IMR-90 (cell line): ENCODE results near the gene PTPRG. TPM values are rescaled to one million over a fixed set of nuclear protein-coding genes. Genes with fewer than 3 reads are reported as not detected.

Source experiments
- ATAC-seq: fragments of 200-7000 bp; cut with Tn5 transposase; 2 replicates; pipeline ENCODE4 v1.9.1; 2020; ENCODE audit warnings: low read depth, mild to moderate bottlenecking, moderate library complexity
- BruUV-seq: library from RNA; stranded (reverse); fragments of 400-500 nt; replicated peaks from 2 replicates; lab custom pipeline; 2021; lab: Mats Ljungman, UMichigan
- CTCF ChIA-PET: fragments of 300-600 bp; formaldehyde crosslinking; extraction: SDS; loops from one replicate; lab custom pipeline; 2021; ENCODE audit warnings: antibody characterized with exemption; lab: Yijun Ruan, JAX
- POLR2A ChIA-PET: fragments of 300-600 bp; sonication (Branson Sonifier 250); formaldehyde crosslinking; loops from one replicate; lab custom pipeline; 2022; ENCODE audit warnings: antibody characterized with exemption; ENCODE audit not compliant: unreplicated experiment; lab: Charles Lee
- DNase-seq: peaks from one replicate; pipeline ENCODE4 v3.0.0; 2013
- H2AFZ ChIP-seq: replicated peaks from 2 replicates; pipeline ENCODE3; 2013; ENCODE audit warnings: low read length, mild to moderate bottlenecking; ENCODE audit not compliant: poor library complexity
- H2AK5ac ChIP-seq: 2 replicates; pipeline ENCODE4 v1.6.1; 2013; ENCODE audit warnings: low read depth, low read length, inconsistent platforms
- H2AK9ac ChIP-seq: replicated peaks from 2 replicates; pipeline ENCODE3; 2013; ENCODE audit warnings: mild to moderate bottlenecking, low read depth, low read length, moderate library complexity; ENCODE audit not compliant: poor library complexity
- H2BK120ac ChIP-seq: 2 replicates; pipeline ENCODE4 v1.6.1; 2013; ENCODE audit warnings: low read depth, low read length, inconsistent platforms
- H2BK15ac ChIP-seq: 3 replicates; pipeline ENCODE4 v1.6.1; 2013; ENCODE audit warnings: low read depth, low read length, inconsistent platforms
- H2BK20ac ChIP-seq: 2 replicates; pipeline ENCODE4 v1.6.1; 2013; ENCODE audit warnings: low read depth, mild to moderate bottlenecking, inconsistent platforms, low read length, moderate library complexity
- H2BK5ac ChIP-seq: 2 replicates; pipeline ENCODE4 v1.6.1; 2013; ENCODE audit warnings: mild to moderate bottlenecking, low read depth, low read length, inconsistent platforms; ENCODE audit not compliant: poor library complexity, severe bottlenecking
- H3K14ac ChIP-seq: replicated peaks from 2 replicates; pipeline ENCODE4 v1.6.1; 2013; ENCODE audit warnings: low read depth, low read length, inconsistent platforms
- H3K18ac ChIP-seq: 2 replicates; pipeline ENCODE4 v1.6.1; 2013; ENCODE audit warnings: low read depth, low read length, control low read depth
- H3K23ac ChIP-seq: 2 replicates; pipeline ENCODE4 v1.6.1; 2013; ENCODE audit warnings: low read depth, low read length, inconsistent platforms
- H3K27ac ChIP-seq: 2 replicates; pipeline ENCODE4 v1.5.1; 2013; ENCODE audit warnings: mild to moderate bottlenecking, control low read depth, low read length; ENCODE audit not compliant: insufficient read depth
- H3K27me3 ChIP-seq: 2 replicates; pipeline ENCODE4 v1.6.1; 2013; ENCODE audit warnings: low read length; ENCODE audit not compliant: control insufficient read depth, insufficient read depth
- H3K36me3 ChIP-seq: 2 replicates; pipeline ENCODE4 v1.6.1; 2013; ENCODE audit warnings: low read length, mixed read lengths; ENCODE audit not compliant: control insufficient read depth, insufficient read depth
- H3K4ac ChIP-seq: 2 replicates; pipeline ENCODE4 v1.6.1; 2013; ENCODE audit warnings: low read depth, low read length, inconsistent platforms
- H3K4me1 ChIP-seq: 2 replicates; pipeline ENCODE4 v1.6.1; 2013; ENCODE audit warnings: low read length, mixed read lengths; ENCODE audit not compliant: control insufficient read depth, insufficient read depth
- H3K4me2 ChIP-seq: 2 replicates; pipeline ENCODE4 v1.6.1; 2013; ENCODE audit warnings: low read depth, mild to moderate bottlenecking, control low read depth, low read length, moderate library complexity
- H3K4me3 ChIP-seq: 2 replicates; pipeline ENCODE4 v1.5.1; 2013; ENCODE audit warnings: low read depth, mild to moderate bottlenecking, control low read depth, low read length, moderate library complexity; ENCODE audit not compliant: insufficient read depth
- H3K56ac ChIP-seq: 2 replicates; pipeline ENCODE4 v1.6.1; 2013; ENCODE audit warnings: low read length, inconsistent platforms; ENCODE audit not compliant: insufficient read depth; ENCODE audit errors: extremely low read depth
- H3K79me1 ChIP-seq, 2 experiments: 2 replicates each; pipeline ENCODE4 v1.6.1; 2013; ENCODE audit warnings: low read length in 2 of 2, inconsistent platforms in 1 of 2, low read depth in 1 of 2
- H3K9ac ChIP-seq: 2 replicates; pipeline ENCODE4 v1.6.1; 2013; ENCODE audit warnings: low read depth, low read length, control low read depth
- H3K9me1 ChIP-seq: 2 replicates; pipeline ENCODE4 v1.6.1; 2013; ENCODE audit warnings: low read length, inconsistent platforms; ENCODE audit not compliant: insufficient read depth
- H3K9me3 ChIP-seq: 2 replicates; pipeline ENCODE4 v1.6.1; 2013; ENCODE audit warnings: low read length; ENCODE audit not compliant: control insufficient read depth, insufficient read depth
- H4K20me1 ChIP-seq: 2 replicates; pipeline ENCODE4 v1.6.1; 2013; ENCODE audit warnings: low read length, inconsistent platforms; ENCODE audit not compliant: insufficient read depth
- H4K5ac ChIP-seq: 2 replicates; pipeline ENCODE4 v1.6.1; 2013; ENCODE audit warnings: mild to moderate bottlenecking, low read depth, low read length, control low read depth
- H4K8ac ChIP-seq, 2 experiments: 2 replicates each; pipeline ENCODE4 v1.6.1; 2013; ENCODE audit warnings: low read depth in 2 of 2, low read length in 2 of 2, control low read depth in 1 of 2, inconsistent platforms in 1 of 2
- H4K91ac ChIP-seq: 2 replicates; pipeline ENCODE4 v1.6.1; 2013; ENCODE audit warnings: low read depth, low read length, inconsistent platforms; ENCODE audit not compliant: insufficient read depth
- BHLHE40 ChIP-seq: fragments of 150-350 bp; IDR thresholded peaks from 2 replicates; pipeline ENCODE4 v1.6.1; 2016; ENCODE audit warnings: mild to moderate bottlenecking, low read depth, low read length
- CHD1 ChIP-seq: IDR thresholded peaks from 2 replicates; pipeline ENCODE4 v1.6.1; 2012; ENCODE audit warnings: low read depth, low read length, improper control_type of control experiment
- FOS ChIP-seq: fragments of 150-350 bp; IDR thresholded peaks from 2 replicates; pipeline ENCODE4 v1.6.1; 2016; ENCODE audit warnings: low read depth, low read length
- MAFK ChIP-seq: IDR thresholded peaks from 2 replicates; pipeline ENCODE4 v1.6.1; 2012; ENCODE audit warnings: low read depth, low read length, improper control_type of control experiment
- MAZ ChIP-seq: IDR thresholded peaks from 2 replicates; pipeline ENCODE4 v1.6.1; 2012; ENCODE audit warnings: low read depth, mild to moderate bottlenecking, low read length, improper control_type of control experiment, moderate library complexity, borderline replicate concordance
- MXI1 ChIP-seq: IDR thresholded peaks from 2 replicates; pipeline ENCODE4 v1.6.1; 2012; ENCODE audit warnings: low read depth, mild to moderate bottlenecking, low read length, moderate library complexity, borderline replicate concordance
- POLR2A ChIP-seq: IDR thresholded peaks from 2 replicates; pipeline ENCODE4 v1.6.1; 2012; ENCODE audit warnings: mild to moderate bottlenecking, low read depth, low read length
- RAD21 ChIP-seq: IDR thresholded peaks from 2 replicates; pipeline ENCODE4 v1.6.1; 2012; ENCODE audit warnings: low read length, improper control_type of control experiment
- WGBS, 2 experiments: methylation state at CpG; one replicate each; pipeline versions ENCODE4 v1.1.5 to v1.1.7; 2013; ENCODE audit warnings: missing lambda C conversion rate in 2 of 2; ENCODE audit not compliant: insufficient read length in 1 of 2; ENCODE audit errors: extremely low coverage in 2 of 2; 5-methylcytosine and 5-hydroxymethylcytosine counted together
- dilution Hi-C: fragments of 300-500 bp; cut with HindIII; formaldehyde crosslinking; loops from one replicate; pipeline ENCODE4 v1.14.3; 2018; ENCODE audit warnings: low sequenced_read_pairs; ENCODE audit not compliant: unreplicated experiment
- in situ Hi-C: fragments of 300-500 bp; cut with MboI; formaldehyde crosslinking; loops from 3 replicates; pipeline ENCODE4 v1.14.3; 2019; ENCODE audit warnings: low sequenced_read_pairs, inconsistent platforms, mixed read lengths
- intact Hi-C: fragments of 100-400 bp; cut with micrococcal nuclease; formaldehyde crosslinking; loops from 2 replicates; pipeline ENCODE4 v1.10.0; 2022
- polyA plus RNA-seq, 3 experiments: library from polyadenylated mRNA; depleted of rRNA; stranded (reverse); fragments of >200 nt; gene quantifications; 2 replicates each; pipeline ENCODE4 v1.2.3, GENCODE V29; 2012; ENCODE audit warnings: low replicate concordance in 1 of 3
- total RNA-seq: library from RNA; depleted of rRNA; stranded (reverse); fragments of >200 nt; gene quantifications from 2 replicates; pipeline ENCODE4 v1.2.3, GENCODE V29; 2012
- TF ChIP-seq, protein P1 (sequence below): fragments of 150-350 bp; IDR thresholded peaks from 2 replicates; pipeline ENCODE4 v1.6.1; 2016; ENCODE audit warnings: low read depth, mild to moderate bottlenecking, low read length, moderate library complexity, borderline replicate concordance

Gene PTPRG
- total and polyA plus RNA-seq, 2 of the 4 experiments (the other 2 are of a cell fraction) = 7.7 to 31.0 TPM

DNA sequence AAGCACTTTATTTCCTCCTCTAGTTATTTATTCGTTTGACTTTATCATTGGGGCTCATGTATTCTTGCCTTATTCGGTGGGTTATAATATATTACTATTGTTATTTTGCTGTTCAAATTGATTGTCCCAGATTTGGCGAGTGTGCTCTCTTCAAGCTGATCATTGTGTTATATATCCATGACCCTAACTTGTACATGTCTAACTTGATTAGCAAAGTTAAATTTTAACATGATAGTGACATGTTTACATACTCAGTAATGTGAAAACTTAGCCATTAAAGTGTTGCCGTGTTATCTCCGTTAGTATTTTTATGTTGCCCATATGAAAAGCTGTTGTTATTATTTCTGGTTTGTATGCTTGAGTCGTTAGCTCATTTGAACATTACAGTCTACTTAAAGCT lies 327.9 kb downstream of the PTPRG start:
- Histone ChIP-seq H3K9me3 (no peaks in the 10 kb centered on the region), H3K27ac (no peak overlapping the region), H2BK15ac (no peak overlapping the region), H3K27me3 (no peaks in the 10 kb centered on the region), H3K79me1 (peaks cover 11 to 21% of the 10 kb centered on the region in 2 experiments), H4K20me1 (peaks cover 2% of the 10 kb centered on the region; the same call in 1 of the 2 replicates), H3K4ac (no peak overlapping the region), H4K91ac (no peak overlapping the region), H3K14ac (no peak overlapping the region), H3K23ac (no peak overlapping the region), H2BK20ac (no peak overlapping the region), H3K9me1 (peaks cover 3% of the 10 kb centered on the region; the same call in 1 of the 2 replicates), H2AK5ac (no peak overlapping the region), H3K4me2 (no peak overlapping the region), H2BK5ac (no peak overlapping the region), H4K5ac (no peak overlapping the region), H3K4me1 (no peaks in the 10 kb centered on the region), H3K56ac (no peak overlapping the region), H3K4me3 (no peak overlapping the region), H3K36me3 (no peaks in the 10 kb centered on the region), H3K9ac (no peak overlapping the region), H2AFZ (no peak overlapping the region), H2AK9ac (no peak overlapping the region), H2BK120ac (no peak overlapping the region), H4K8ac (no peak overlapping the region), H3K18ac (no peak overlapping the region)
- dilution Hi-C loops (no loop called here), in situ Hi-C loops (no loop called here), intact Hi-C loops (no loop called here)
- POLR2A ChIA-PET = no interaction called here
- CTCF ChIA-PET = interaction anchor here (0.7 kb wide), 1 partner anchor 416 kb away, joined by 3 read pairs; no protein-coding TSS in a partner anchor
- no peak for TF ChIP-seq BHLHE40
- no peak for TF ChIP-seq RAD21
- TF ChIP-seq, protein P1, sequence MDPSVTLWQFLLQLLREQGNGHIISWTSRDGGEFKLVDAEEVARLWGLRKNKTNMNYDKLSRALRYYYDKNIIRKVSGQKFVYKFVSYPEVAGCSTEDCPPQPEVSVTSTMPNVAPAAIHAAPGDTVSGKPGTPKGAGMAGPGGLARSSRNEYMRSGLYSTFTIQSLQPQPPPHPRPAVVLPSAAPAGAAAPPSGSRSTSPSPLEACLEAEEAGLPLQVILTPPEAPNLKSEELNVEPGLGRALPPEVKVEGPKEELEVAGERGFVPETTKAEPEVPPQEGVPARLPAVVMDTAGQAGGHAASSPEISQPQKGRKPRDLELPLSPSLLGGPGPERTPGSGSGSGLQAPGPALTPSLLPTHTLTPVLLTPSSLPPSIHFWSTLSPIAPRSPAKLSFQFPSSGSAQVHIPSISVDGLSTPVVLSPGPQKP = no peak
- TF ChIP-seq CHD1 = no peak
- no peak for TF ChIP-seq FOS
- no peak for TF ChIP-seq MXI1
- TF ChIP-seq MAFK = no peak
- no peak for TF ChIP-seq POLR2A
- no peak for TF ChIP-seq MAZ
- no TSS peak for BruUV-seq
- DNase-seq (no peak), ATAC-seq (no peak)
- no CpG with 5 or more reads among the region's 6 CpGs for WGBS, 2 experiments
